PC-3 (cell line): ENCODE results near the gene MAD1L1. TPM values are rescaled to one million over a fixed set of nuclear protein-coding genes. Genes with fewer than 3 reads are reported as not detected.

Experiments used
- ATAC-seq: fragments of 200-7000 bp; cut with Tn5 transposase; 2 replicates; pipeline ENCODE4 v1.9.1; 2020; ENCODE audit warnings: mild to moderate bottlenecking, moderate library complexity
- BruUV-seq: library from RNA; stranded (reverse); fragments of 400-500 nt; replicated peaks from 2 replicates; lab custom pipeline; 2021; lab: Mats Ljungman, UMichigan
- CTCF ChIA-PET: fragments of 300-600 bp; sonication (Branson Sonifier 250); formaldehyde crosslinking; loops from one replicate; lab custom pipeline; 2022; ENCODE audit warnings: antibody characterized with exemption; lab: Charles Lee
- POLR2A ChIA-PET: fragments of 300-600 bp; sonication (Branson Sonifier 250); formaldehyde crosslinking; loops from one replicate; lab custom pipeline; 2022; ENCODE audit warnings: antibody characterized with exemption; ENCODE audit not compliant: unreplicated experiment; lab: Charles Lee
- DNase-seq: peaks from one replicate; pipeline ENCODE4 v3.0.0-alpha.2; 2015
- H2AFZ ChIP-seq: fragments of 300-600 bp; sonication (generic); 2 replicates; pipeline ENCODE4 v1.6.0; 2016; ENCODE audit warnings: antibody characterized with exemption, low read length
- H3F3A ChIP-seq: fragments of 300-600 bp; sonication (generic); one replicate; pipeline ENCODE4 v1.6.0; 2017; ENCODE audit warnings: antibody characterized with exemption, low read length, control low read depth, mild to moderate bottlenecking; ENCODE audit not compliant: unreplicated experiment
- H3K27ac ChIP-seq: fragments of 300-600 bp; sonication (generic); 2 replicates; pipeline ENCODE4 v1.5.1; 2016; ENCODE audit warnings: mild to moderate bottlenecking, low read length
- H3K27me3 ChIP-seq: fragments of 300-600 bp; sonication (generic); 2 replicates; pipeline ENCODE4 v1.6.1; 2016; ENCODE audit warnings: low read length, mixed read lengths
- H3K36me3 ChIP-seq: fragments of 300-600 bp; sonication (generic); 2 replicates; pipeline ENCODE4 v1.6.1; 2016; ENCODE audit warnings: low read depth, mixed run types, low read length, mixed read lengths
- H3K4me1 ChIP-seq: fragments of 300-600 bp; sonication (generic); 2 replicates; pipeline ENCODE4 v1.5.1; 2016; ENCODE audit warnings: low read length; ENCODE audit not compliant: insufficient read depth
- H3K4me2 ChIP-seq: fragments of 300-600 bp; sonication (generic); 2 replicates; pipeline ENCODE4 v1.6.0; 2016; ENCODE audit warnings: low read length
- H3K4me3 ChIP-seq: fragments of 300-600 bp; sonication (generic); 2 replicates; pipeline ENCODE4 v1.5.1; 2016; ENCODE audit warnings: mild to moderate bottlenecking, low read length, mixed read lengths
- H3K79me2 ChIP-seq: fragments of 300-600 bp; sonication (generic); 2 replicates; pipeline ENCODE4 v1.6.1; 2017; ENCODE audit warnings: low read length, mixed read lengths
- H3K9ac ChIP-seq: fragments of 300-600 bp; sonication (generic); 2 replicates; pipeline ENCODE4 v1.6.0; 2016; ENCODE audit warnings: mild to moderate bottlenecking, low read length
- H3K9me2 ChIP-seq: fragments of 300-600 bp; sonication (generic); replicated peaks from 2 replicates; pipeline ENCODE4 v1.6.1; 2016; ENCODE audit warnings: mixed run types, low read length, mixed read lengths
- H3K9me3 ChIP-seq: fragments of 300-600 bp; sonication (generic); 2 replicates; pipeline ENCODE4 v1.6.1; 2016; ENCODE audit warnings: low read length, mixed read lengths
- H4K20me1 ChIP-seq: fragments of 300-600 bp; sonication (generic); 2 replicates; pipeline ENCODE4 v1.6.1; 2016; ENCODE audit warnings: low read length, mixed read lengths
- EZH2 ChIP-seq: fragments of 300-600 bp; sonication (generic); IDR thresholded peaks from one replicate; pipeline ENCODE4 v1.6.1; 2017; ENCODE audit warnings: antibody characterized with exemption, mild to moderate bottlenecking, low read length; ENCODE audit not compliant: unreplicated experiment
- EZH2phosphoT487 ChIP-seq: fragments of 300-600 bp; sonication (generic); IDR thresholded peaks from 2 replicates; pipeline ENCODE4 v1.6.1; 2018; ENCODE audit warnings: mild to moderate bottlenecking, antibody characterized with exemption, low read length, borderline replicate concordance
- intact Hi-C: fragments of 100-400 bp; cut with micrococcal nuclease; formaldehyde crosslinking; loops from 2 replicates; pipeline ENCODE4 v1.9.0; 2023
- total RNA-seq: library from RNA; depleted of rRNA; stranded (reverse); fragments of >200 nt; gene quantifications from 2 replicates; pipeline ENCODE4 v1.2.3, GENCODE V29; 2014
- TF ChIP-seq, protein P1 (sequence below): fragments of 300-600 bp; sonication (generic); conservative IDR thresholded peaks from 2 replicates; pipeline ENCODE4 v1.5.1; 2017; ENCODE audit warnings: antibody characterized with exemption, low read depth, mild to moderate bottlenecking, low read length

Gene MAD1L1
- total RNA-seq, 1 experiment from 2014 or later: 88.4 TPM

DNA sequence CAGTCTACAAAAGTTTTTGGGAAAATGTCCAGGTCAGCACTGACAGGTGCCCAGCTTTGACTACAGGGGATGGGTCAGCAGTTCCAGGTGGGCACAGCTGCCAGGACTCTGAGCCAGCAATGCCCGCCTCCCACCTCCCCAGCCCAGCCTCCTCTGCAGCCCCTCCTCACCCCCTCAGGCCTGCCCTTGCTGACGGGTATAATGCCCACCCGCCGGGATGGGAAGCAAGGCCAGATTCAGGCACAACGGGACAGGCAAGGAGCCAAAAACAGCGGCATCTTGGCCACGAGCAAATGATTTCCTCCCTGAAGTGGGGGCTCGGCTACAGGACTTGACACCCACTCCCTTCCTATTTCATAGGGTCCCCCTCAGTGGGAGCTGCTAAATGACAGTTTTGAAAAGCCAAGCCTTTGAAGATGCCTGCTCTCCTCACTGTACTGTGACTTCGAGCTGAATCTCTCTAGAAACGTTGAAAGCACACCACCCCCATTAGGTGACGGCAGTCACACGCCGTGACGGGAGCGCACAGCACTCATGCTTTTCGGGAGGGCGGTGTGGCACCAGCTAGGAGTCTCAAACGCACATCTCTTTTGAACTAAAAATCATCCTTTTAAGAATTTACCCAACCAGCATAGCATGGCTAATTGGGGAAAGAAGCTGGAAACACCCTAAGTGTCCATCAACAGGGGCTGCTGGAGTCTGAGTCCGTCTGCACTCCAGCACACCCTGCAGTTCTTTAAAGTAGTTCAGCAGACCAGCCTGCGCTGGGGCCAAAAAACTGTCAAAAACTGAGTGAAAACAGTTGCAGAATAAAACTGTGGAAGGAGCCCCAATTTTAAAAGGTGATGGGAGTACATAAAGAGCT, 29.6 kb downstream of the MAD1L1 start:
- no peaks in the 10 kb centered on the region for H3F3A ChIP-seq
- no peak for DNase-seq
- BruUV-seq: no TSS peak
- H3K36me3 ChIP-seq: peaks cover 7% of the 10 kb centered on the region
- H3K27ac ChIP-seq: no peak overlapping the region
- CTCF ChIA-PET: no interaction called here
- no peak overlapping the region for H2AFZ ChIP-seq
- H3K79me2 ChIP-seq: no peaks in the 10 kb centered on the region
- intact Hi-C loops: no loop called here
- H3K9me3 ChIP-seq: no peaks in the 10 kb centered on the region
- no peaks in the 10 kb centered on the region for H3K4me1 ChIP-seq
- no peak overlapping the region for H3K4me3 ChIP-seq
- no peaks in the 10 kb centered on the region for H3K27me3 ChIP-seq
- no peak overlapping the region for H3K4me2 ChIP-seq
- no peaks in the 10 kb centered on the region for H4K20me1 ChIP-seq
- TF ChIP-seq EZH2: no peak
- no peak for TF ChIP-seq EZH2phosphoT487
- TF ChIP-seq, protein P1, sequence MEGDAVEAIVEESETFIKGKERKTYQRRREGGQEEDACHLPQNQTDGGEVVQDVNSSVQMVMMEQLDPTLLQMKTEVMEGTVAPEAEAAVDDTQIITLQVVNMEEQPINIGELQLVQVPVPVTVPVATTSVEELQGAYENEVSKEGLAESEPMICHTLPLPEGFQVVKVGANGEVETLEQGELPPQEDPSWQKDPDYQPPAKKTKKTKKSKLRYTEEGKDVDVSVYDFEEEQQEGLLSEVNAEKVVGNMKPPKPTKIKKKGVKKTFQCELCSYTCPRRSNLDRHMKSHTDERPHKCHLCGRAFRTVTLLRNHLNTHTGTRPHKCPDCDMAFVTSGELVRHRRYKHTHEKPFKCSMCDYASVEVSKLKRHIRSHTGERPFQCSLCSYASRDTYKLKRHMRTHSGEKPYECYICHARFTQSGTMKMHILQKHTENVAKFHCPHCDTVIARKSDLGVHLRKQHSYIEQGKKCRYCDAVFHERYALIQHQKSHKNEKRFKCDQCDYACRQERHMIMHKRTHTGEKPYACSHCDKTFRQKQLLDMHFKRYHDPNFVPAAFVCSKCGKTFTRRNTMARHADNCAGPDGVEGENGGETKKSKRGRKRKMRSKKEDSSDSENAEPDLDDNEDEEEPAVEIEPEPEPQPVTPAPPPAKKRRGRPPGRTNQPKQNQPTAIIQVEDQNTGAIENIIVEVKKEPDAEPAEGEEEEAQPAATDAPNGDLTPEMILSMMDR: no peak
- H3K9me2 ChIP-seq: no peaks in the 10 kb centered on the region
- H3K9ac ChIP-seq: no peak overlapping the region
- POLR2A ChIA-PET: interaction anchor here (0.6 kb wide), 1 partner anchor 28 kb away, joined by 6 read pairs; no protein-coding TSS in a partner anchor
- no peak for ATAC-seq

DNA sequence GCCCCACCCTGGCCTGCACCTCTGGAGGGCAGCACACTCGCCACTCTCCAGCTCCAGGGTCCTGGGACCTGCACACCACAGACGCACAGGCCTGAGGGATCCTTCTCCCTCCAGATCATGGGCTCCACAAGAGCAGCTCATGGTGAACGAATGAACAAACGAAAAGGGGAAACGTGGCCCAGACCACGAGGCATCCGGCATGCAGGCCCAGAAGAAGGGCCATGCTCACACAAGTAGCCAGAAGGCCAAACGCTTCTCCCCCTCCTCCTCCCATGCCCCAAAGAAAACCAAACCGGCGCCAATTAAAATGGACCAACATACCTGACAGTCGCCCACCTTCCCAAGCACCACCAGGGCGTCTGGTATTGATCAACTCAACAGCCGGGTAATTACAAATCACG, 30.4 kb downstream of the MAD1L1 start:
- no peaks in the 10 kb centered on the region for H3K9me2 ChIP-seq
- POLR2A ChIA-PET: no interaction called here
- DNase-seq (no peak), ATAC-seq (no peak)
- no peaks in the 10 kb centered on the region for H3F3A ChIP-seq
- H3K4me2 ChIP-seq: no peak overlapping the region
- H3K9ac ChIP-seq: no peak overlapping the region
- H3K9me3 ChIP-seq: no peaks in the 10 kb centered on the region
- H3K4me3 ChIP-seq: no peak overlapping the region
- H2AFZ ChIP-seq: no peak overlapping the region
- CTCF ChIA-PET: no interaction called here
- no peaks in the 10 kb centered on the region for H3K79me2 ChIP-seq
- H4K20me1 ChIP-seq: no peaks in the 10 kb centered on the region
- BruUV-seq: no TSS peak
- peaks cover 3% of the 10 kb centered on the region for H3K36me3 ChIP-seq
- no peaks in the 10 kb centered on the region for H3K4me1 ChIP-seq
- H3K27ac ChIP-seq: no peak overlapping the region
- TF ChIP-seq, protein P1: no peak
- no peak for TF ChIP-seq EZH2
- no peak for TF ChIP-seq EZH2phosphoT487
- no peaks in the 10 kb centered on the region for H3K27me3 ChIP-seq
- intact Hi-C loops: no loop called here
